Ascending aorta (tissue), 2 donors: ENCODE results near the gene TANC1. TPM values are rescaled to one million over a fixed set of nuclear protein-coding genes. Genes with fewer than 3 reads are reported as not detected.

Experiments
- DNase-seq, 2 donors: peaks; one replicate each; pipeline ENCODE4 v3.0.0-alpha.2; 2019; ENCODE audit warnings: low spot score in 2 of 2
- H3K27ac ChIP-seq, 2 donors: fragments of 200-600 bp; sonication (generic); one replicate each; pipeline ENCODE4 v1.5.1; 2016 to 2017; ENCODE audit warnings: mild to moderate bottlenecking in 1 of 2
- H3K27me3 ChIP-seq: fragments of 200-600 bp; sonication (generic); one replicate; pipeline ENCODE4 v1.5.1; 2017
- H3K36me3 ChIP-seq, 2 donors: fragments of 200-600 bp; sonication (generic); one replicate each; pipeline ENCODE4 v1.5.1; 2016
- H3K4me1 ChIP-seq, 2 donors: fragments of 200-600 bp; sonication (generic); one replicate each; pipeline ENCODE4 v1.5.1; 2016 to 2017; ENCODE audit warnings: mild to moderate bottlenecking in 1 of 2
- H3K4me3 ChIP-seq, 2 donors: fragments of 200-600 bp; sonication (generic); one replicate each; pipeline ENCODE4 v1.5.1; 2016 to 2017; ENCODE audit warnings: mild to moderate bottlenecking in 1 of 2
- H3K9me3 ChIP-seq, 2 donors: fragments of 200-600 bp; sonication (generic); one replicate each; pipeline ENCODE4 v1.5.1; 2016
- intact Hi-C: fragments of 100-400 bp; cut with DNase I; formaldehyde crosslinking; loops from one replicate; pipeline ENCODE4 v1.15.1; 2023
- total RNA-seq: library from RNA; depleted of rRNA; stranded (reverse); fragments of >200 nt; gene quantifications from one replicate; pipeline ENCODE4 v1.1.0, GENCODE V29; 2016
- TF ChIP-seq, protein P1 (sequence below), 3 experiments: fragments of 200-600 bp in 2 of 3; fragments of 450-650 bp in 1 of 3; sonication (generic) in 2 of 3; IDR thresholded peaks; one replicate each; pipeline ENCODE4 v1.5.1; 2016 to 2019; ENCODE audit warnings: antibody characterized with exemption in 3 of 3, mild to moderate bottlenecking in 1 of 3, moderate library complexity in 1 of 3

The TANC1 gene
- total RNA-seq, 1 donor from 2014 or later = 45.4 TPM

DNA sequence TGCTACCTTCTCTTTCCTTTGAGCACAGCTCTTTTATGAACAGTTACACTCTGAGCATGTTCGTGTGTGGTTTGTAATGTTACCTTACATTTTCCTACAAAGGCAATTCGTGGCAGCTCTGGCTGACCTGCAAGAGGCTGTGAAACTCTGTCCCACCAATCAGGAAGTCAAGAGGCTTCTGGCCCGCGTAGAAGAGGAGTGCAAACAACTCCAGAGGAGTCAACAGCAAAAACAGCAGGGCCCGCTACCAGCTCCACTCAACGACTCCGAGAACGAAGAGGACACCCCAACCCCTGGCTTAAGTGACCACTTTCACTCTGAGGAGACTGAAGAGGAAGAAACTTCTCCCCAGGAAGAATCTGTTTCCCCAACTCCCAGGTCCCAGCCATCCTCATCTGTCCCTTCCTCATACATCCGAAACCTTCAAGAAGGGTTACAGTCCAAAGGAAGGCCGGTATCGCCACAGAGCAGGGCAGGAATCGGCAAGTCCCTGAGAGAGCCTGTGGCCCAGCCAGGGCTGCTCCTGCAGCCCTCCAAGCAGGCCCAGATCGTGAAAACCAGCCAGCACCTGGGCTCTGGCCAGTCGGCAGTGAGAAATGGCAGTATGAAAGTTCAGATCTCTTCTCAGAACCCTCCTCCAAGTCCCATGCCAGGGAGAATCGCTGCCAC is 261.2 kb downstream of the TANC1 start:
- DNase-seq = no peak
- intact Hi-C loops = no loop called here
- Histone ChIP-seq H3K27ac (no peak overlapping the region), H3K27me3 (no peaks in the 10 kb centered on the region), H3K9me3 (no peaks in the 10 kb centered on the region), H3K4me3 (no peak overlapping the region), H3K4me1 (no peaks in the 10 kb centered on the region), H3K36me3 (peaks cover 31 to 50% of the 10 kb centered on the region in 2 donors)
- TF ChIP-seq, protein P1, sequence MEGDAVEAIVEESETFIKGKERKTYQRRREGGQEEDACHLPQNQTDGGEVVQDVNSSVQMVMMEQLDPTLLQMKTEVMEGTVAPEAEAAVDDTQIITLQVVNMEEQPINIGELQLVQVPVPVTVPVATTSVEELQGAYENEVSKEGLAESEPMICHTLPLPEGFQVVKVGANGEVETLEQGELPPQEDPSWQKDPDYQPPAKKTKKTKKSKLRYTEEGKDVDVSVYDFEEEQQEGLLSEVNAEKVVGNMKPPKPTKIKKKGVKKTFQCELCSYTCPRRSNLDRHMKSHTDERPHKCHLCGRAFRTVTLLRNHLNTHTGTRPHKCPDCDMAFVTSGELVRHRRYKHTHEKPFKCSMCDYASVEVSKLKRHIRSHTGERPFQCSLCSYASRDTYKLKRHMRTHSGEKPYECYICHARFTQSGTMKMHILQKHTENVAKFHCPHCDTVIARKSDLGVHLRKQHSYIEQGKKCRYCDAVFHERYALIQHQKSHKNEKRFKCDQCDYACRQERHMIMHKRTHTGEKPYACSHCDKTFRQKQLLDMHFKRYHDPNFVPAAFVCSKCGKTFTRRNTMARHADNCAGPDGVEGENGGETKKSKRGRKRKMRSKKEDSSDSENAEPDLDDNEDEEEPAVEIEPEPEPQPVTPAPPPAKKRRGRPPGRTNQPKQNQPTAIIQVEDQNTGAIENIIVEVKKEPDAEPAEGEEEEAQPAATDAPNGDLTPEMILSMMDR (IDR thresholded peaks at IDR 0.05) = no peak

- TF ChIP-seq, protein P1 (IDR thresholded peaks at IDR 0.05) = no peak
- Histone ChIP-seq H3K9me3 (no peaks in the 10 kb centered on the region), H3K4me1 (no peaks in the 10 kb centered on the region), H3K27ac (no peak overlapping the region), H3K36me3 (peaks cover 28 to 48% of the 10 kb centered on the region in 2 donors), H3K4me3 (no peak overlapping the region), H3K27me3 (no peaks in the 10 kb centered on the region)
- intact Hi-C loops = no loop called here
- DNase-seq = no peak
Measured at GRCh38 chr2:159230145-159230877, 261.9 kb downstream of the TANC1 start.

- Histone ChIP-seq H3K4me1 (no peaks in the 10 kb centered on the region), H3K27me3 (no peaks in the 10 kb centered on the region), H3K27ac (no peak overlapping the region), H3K9me3 (no peaks in the 10 kb centered on the region), H3K4me3 (no peak overlapping the region), H3K36me3 (peaks cover 37 to 61% of the 10 kb centered on the region in 2 donors)
- DNase-seq = no peak
- intact Hi-C loops = no loop called here
- TF ChIP-seq, protein P1 (IDR thresholded peaks at IDR 0.05) = no peak
Measured at GRCh38 chr2:159232456-159233170, 264.2 kb downstream of the TANC1 start.

DNA sequence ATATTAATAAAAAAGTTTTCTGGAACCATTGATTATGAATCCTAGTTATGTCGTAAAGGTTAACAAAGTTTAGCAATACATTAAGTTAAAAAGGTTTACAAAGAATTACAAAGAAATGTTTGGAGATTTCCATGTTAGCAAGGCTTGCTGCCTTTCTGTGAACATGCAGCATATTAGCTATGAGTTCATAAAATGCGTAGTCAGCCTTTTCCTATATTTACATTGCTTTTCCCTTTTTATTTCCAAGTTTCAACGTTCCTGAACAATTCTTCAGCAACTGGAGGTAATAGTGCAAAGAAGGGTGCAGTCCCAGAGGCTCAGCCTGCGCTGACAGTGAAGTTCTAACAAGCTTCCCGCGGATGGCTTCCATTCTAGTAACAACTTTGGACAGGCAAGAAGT is 266.4 kb downstream of the TANC1 start:
- Histone ChIP-seq H3K27ac (no peak overlapping the region), H3K4me1 (no peaks in the 10 kb centered on the region), H3K36me3 (peaks cover 38 to 60% of the 10 kb centered on the region in 2 donors), H3K27me3 (no peaks in the 10 kb centered on the region), H3K4me3 (no peak overlapping the region), H3K9me3 (no peaks in the 10 kb centered on the region)
- TF ChIP-seq, protein P1 (IDR thresholded peaks at IDR 0.05) = no peak
- DNase-seq = no peak
- intact Hi-C loops = no loop called here

- no peak overlapping the region for H3K27ac ChIP-seq
- DNase-seq = no peak
- no peaks in the 10 kb centered on the region for H3K4me1 ChIP-seq
- peaks cover 0 to 12% of the 10 kb centered on the region in 2 donors for H3K9me3 ChIP-seq
- no peak overlapping the region for H3K4me3 ChIP-seq
- TF ChIP-seq, protein P1 (IDR thresholded peaks at IDR 0.05) = no peak
- H3K27me3 ChIP-seq = no peaks in the 10 kb centered on the region
- peaks cover 22 to 78% of the 10 kb centered on the region in 2 donors for H3K36me3 ChIP-seq
- intact Hi-C loops = no loop called here
Measured at GRCh38 chr2:159243529-159243928, 275.1 kb downstream of the TANC1 start.
